A549 (cell line): Measurements from ENCODE around the gene MX2. TPM values are rescaled to one million over a fixed set of nuclear protein-coding genes. Genes with fewer than 3 reads are reported as not detected.

Source experiments
- ATAC-seq, 2 experiments: fragments of 200-7000 bp in 1 of 2; fragments of >200 bp in 1 of 2; cut with Nextera tagmentation in 1 of 2; cut with Tn5 transposase in 1 of 2; 3 replicates each; pipeline versions ENCODE4 v1.8.0 to v1.9.1; 2018 to 2020; ENCODE audit warnings: mild to moderate bottlenecking in 1 of 2, moderate library complexity in 1 of 2
- CTCF ChIA-PET: fragments of 300-600 bp; sonication (Branson Sonifier 250); formaldehyde crosslinking; extraction: SDS; loops from one replicate; lab custom pipeline; 2021; ENCODE audit warnings: antibody characterized with exemption, inconsistent platforms; lab: Yijun Ruan, JAX
- POLR2A ChIA-PET: fragments of 350-600 bp; formaldehyde crosslinking; extraction: SDS; loops from one replicate; lab custom pipeline; 2021; ENCODE audit warnings: antibody characterized with exemption, inconsistent platforms; lab: Yijun Ruan, JAX
- DNase-seq, 2 experiments: peaks; one replicate each; pipeline versions ENCODE4 v3.0.0 to v3.0.0-alpha.2; 2011 to 2016; ENCODE audit warnings: low read depth in 1 of 2, low spot score in 1 of 2
- FAIRE-seq: peaks from 2 replicates; lab custom pipeline; 2011; peaks lifted over from hg19 to GRCh38; lab: Jason Lieb, UNC
- H3K27ac ChIP-seq, 2 experiments: fragments of >200 bp; sonication (Bioruptor Twin); formaldehyde crosslinking; 3 replicates each; pipeline ENCODE4 v1.5.1; 2016 to 2017
- H3K4me1 ChIP-seq: fragments of >200 bp; sonication (Bioruptor Twin); formaldehyde crosslinking; 3 replicates; pipeline ENCODE4 v1.6.1; 2016
- H3K4me2 ChIP-seq: fragments of >200 bp; sonication (Bioruptor Twin); formaldehyde crosslinking; 3 replicates; pipeline ENCODE4 v1.6.1; 2016
- H3K4me3 ChIP-seq: fragments of >200 bp; sonication (Bioruptor Twin); formaldehyde crosslinking; 3 replicates; pipeline ENCODE4 v1.5.1; 2016
- H3K9me3 ChIP-seq: fragments of >200 bp; sonication (Bioruptor Twin); formaldehyde crosslinking; 3 replicates; pipeline ENCODE4 v1.6.1; 2016
- BHLHE40 ChIP-seq: IDR thresholded peaks from 2 replicates; pipeline ENCODE4 v1.6.1; 2012; ENCODE audit warnings: low read depth, low read length, inconsistent platforms
- EHF ChIP-seq: fragments of 250-450 bp; sonication (Bioruptor Pico); IDR thresholded peaks from 2 replicates; pipeline ENCODE4 v1.5.0; 2020; ENCODE audit warnings: mild to moderate bottlenecking
- ESRRA ChIP-seq: fragments of 150-350 bp; IDR thresholded peaks from 2 replicates; pipeline ENCODE4 v1.6.1; 2014; ENCODE audit warnings: mild to moderate bottlenecking, low read length, borderline replicate concordance
- FOSB ChIP-seq: fragments of 250-450 bp; sonication (Bioruptor Pico); IDR thresholded peaks from 2 replicates; pipeline ENCODE4 v1.5.0; 2020; ENCODE audit warnings: mild to moderate bottlenecking, moderate library complexity
- FOSL2 ChIP-seq, 2 experiments: fragments of 450-650 bp in 1 of 2; fragments of >200 bp in 1 of 2; sonication (Bioruptor Twin) in 1 of 2; formaldehyde crosslinking; IDR thresholded peaks; 2 replicates each; pipeline versions ENCODE4 v1.5.0 to v1.6.1; 2016 to 2020; ENCODE audit warnings: mild to moderate bottlenecking in 1 of 2, moderate library complexity in 1 of 2
- HOXA7 ChIP-seq: fragments of 250-450 bp; sonication (Bioruptor Pico); IDR thresholded peaks from 2 replicates; pipeline ENCODE4 v1.5.0; 2020; ENCODE audit warnings: mild to moderate bottlenecking, moderate library complexity
- HOXB13 ChIP-seq: fragments of 250-450 bp; sonication (Bioruptor Pico); IDR thresholded peaks from 2 replicates; pipeline ENCODE4 v1.5.0; 2020; ENCODE audit warnings: low read depth, mild to moderate bottlenecking, moderate library complexity
- HOXB5 ChIP-seq: fragments of 250-450 bp; sonication (Bioruptor Pico); IDR thresholded peaks from 2 replicates; pipeline ENCODE4 v1.5.0; 2020; ENCODE audit warnings: mild to moderate bottlenecking, moderate library complexity
- JUN ChIP-seq, 2 experiments: fragments of >200 bp; sonication (Bioruptor Twin); formaldehyde crosslinking; IDR thresholded peaks; 2 replicates in 1 of 2; 3 replicates in 1 of 2; pipeline ENCODE4 v1.6.1; 2016 to 2017
- KDM1A ChIP-seq: fragments of 200-600 bp; sonication (generic); IDR thresholded peaks from 2 replicates; pipeline ENCODE4 v1.6.1; 2016; ENCODE audit warnings: low read depth, mild to moderate bottlenecking
- MAFK ChIP-seq: fragments of 450-650 bp; IDR thresholded peaks from 2 replicates; pipeline ENCODE4 v1.6.1; 2014; ENCODE audit not compliant: partially characterized antibody
- MYC ChIP-seq: IDR thresholded peaks from 2 replicates; pipeline ENCODE4 v1.6.1; 2012; ENCODE audit warnings: mild to moderate bottlenecking, inconsistent platforms, low read length, improper control_type of control experiment, borderline replicate concordance
- NFE2L2 ChIP-seq: fragments of 150-350 bp; conservative IDR thresholded peaks from 2 replicates; pipeline ENCODE4 v1.6.1; 2014; ENCODE audit warnings: low read length
- NR3C1 ChIP-seq: fragments of >200 bp; sonication (Bioruptor Twin); formaldehyde crosslinking; IDR thresholded peaks from 3 replicates; pipeline ENCODE4 v1.6.1; 2017
- PHF8 ChIP-seq: fragments of 200-600 bp; sonication (generic); IDR thresholded peaks from 2 replicates; pipeline ENCODE4 v1.6.1; 2016; ENCODE audit warnings: low read depth, mild to moderate bottlenecking, antibody characterized with exemption, moderate library complexity, borderline replicate concordance
- POLR2AphosphoS2 ChIP-seq: conservative IDR thresholded peaks from 2 replicates; pipeline ENCODE4 v1.6.1; 2012; ENCODE audit warnings: low read length, improper control_type of control experiment, inconsistent platforms
- RFX5 ChIP-seq: fragments of 450-650 bp; IDR thresholded peaks from 2 replicates; pipeline ENCODE4 v1.7.1; 2014; ENCODE audit warnings: antibody characterized with exemption, mild to moderate bottlenecking, moderate library complexity
- SMC3 ChIP-seq: fragments of >200 bp; sonication (Bioruptor Twin); formaldehyde crosslinking; IDR thresholded peaks from 3 replicates; pipeline ENCODE4 v1.6.1; 2018; ENCODE audit warnings: inconsistent platforms
- TFCP2L1 ChIP-seq: fragments of 250-450 bp; sonication (Bioruptor Pico); IDR thresholded peaks from 2 replicates; pipeline ENCODE4 v1.5.0; 2021; ENCODE audit warnings: mild to moderate bottlenecking
- TP53 ChIP-seq: fragments of 250-450 bp; sonication (Bioruptor Pico); IDR thresholded peaks from 2 replicates; pipeline ENCODE4 v1.5.0; 2021; ENCODE audit warnings: mild to moderate bottlenecking, moderate library complexity
- ZNF302 ChIP-seq: fragments of 250-450 bp; sonication (Bioruptor Pico); IDR thresholded peaks from 2 replicates; pipeline ENCODE4 v1.9.0; 2021; ENCODE audit warnings: inconsistent platforms, mild to moderate bottlenecking, moderate library complexity
- ZSCAN20 ChIP-seq: fragments of 250-450 bp; sonication (Bioruptor Pico); IDR thresholded peaks from 2 replicates; pipeline ENCODE4 v1.8.0; 2022; ENCODE audit warnings: mild to moderate bottlenecking, moderate library complexity
- WGBS: methylation state at CpG from one replicate; pipeline ENCODE4 v1.1.6; 2017; ENCODE audit errors: missing lambda C conversion rate; 5-methylcytosine and 5-hydroxymethylcytosine counted together
- polyA plus RNA-seq, 4 experiments: library from polyadenylated mRNA; depleted of rRNA in 3 of 4; stranded (reverse); fragments of >200 nt; fragmentation: RNase III in 1 of 4; extraction: RNeasy Plus Mini Kit Qiagen cat#74134 plus additional on column Dnase treatment in 1 of 4; gene quantifications; 2 replicates in 3 of 4; 3 replicates in 1 of 4; pipeline ENCODE4 v1.2.3, GENCODE V29; 2011 to 2017
- TF ChIP-seq, protein P1 (sequence below): fragments of 250-450 bp; sonication (Bioruptor Pico); IDR thresholded peaks from 2 replicates; pipeline ENCODE4 v1.5.0; 2020; ENCODE audit warnings: low read depth, mild to moderate bottlenecking, moderate library complexity
- TF ChIP-seq, protein P2 (sequence below): fragments of 450-650 bp; IDR thresholded peaks from 2 replicates; pipeline ENCODE4 v1.6.1; 2014; ENCODE audit warnings: antibody characterized with exemption
- TF ChIP-seq, protein P3 (sequence below): fragments of 200-600 bp; sonication (generic); IDR thresholded peaks from 2 replicates; pipeline ENCODE4 v1.6.1; 2016; ENCODE audit warnings: antibody characterized with exemption, mild to moderate bottlenecking, moderate library complexity
- TF ChIP-seq, protein P4 (sequence below): fragments of >200 bp; sonication (Bioruptor Twin); formaldehyde crosslinking; IDR thresholded peaks from 2 replicates; pipeline ENCODE4 v1.6.1; 2016
- TF ChIP-seq, protein P5 (sequence below): IDR thresholded peaks from 2 replicates; pipeline ENCODE4 v1.6.1; 2012
- TF ChIP-seq, protein P6 (sequence below): fragments of 250-450 bp; sonication (Bioruptor Pico); IDR thresholded peaks from 2 replicates; pipeline ENCODE4 v1.5.0; 2021; ENCODE audit warnings: mild to moderate bottlenecking, moderate library complexity, borderline replicate concordance

The MX2 gene
- polyA plus RNA-seq, 2 of the 4 experiments (the other 2 are of a cell fraction) = not detected

DNA sequence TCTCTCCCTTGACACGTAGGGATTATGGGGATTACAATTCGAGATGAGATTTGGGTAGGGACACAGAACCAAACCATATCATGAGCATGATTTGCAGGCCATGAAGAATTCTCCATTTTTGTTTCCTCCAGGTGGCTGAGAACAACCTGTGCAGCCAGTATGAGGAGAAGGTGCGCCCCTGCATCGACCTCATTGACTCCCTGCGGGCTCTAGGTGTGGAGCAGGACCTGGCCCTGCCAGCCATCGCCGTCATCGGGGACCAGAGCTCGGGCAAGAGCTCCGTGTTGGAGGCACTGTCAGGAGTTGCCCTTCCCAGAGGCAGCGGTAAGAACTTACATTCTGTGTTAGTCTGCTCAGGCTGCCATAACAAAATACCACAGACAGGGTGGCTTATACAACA, 73.9 kb downstream of the MX2 start:
- no peak overlapping the region for H3K4me2 ChIP-seq
- TF ChIP-seq PHF8 = no peak
- TF ChIP-seq, protein P1, sequence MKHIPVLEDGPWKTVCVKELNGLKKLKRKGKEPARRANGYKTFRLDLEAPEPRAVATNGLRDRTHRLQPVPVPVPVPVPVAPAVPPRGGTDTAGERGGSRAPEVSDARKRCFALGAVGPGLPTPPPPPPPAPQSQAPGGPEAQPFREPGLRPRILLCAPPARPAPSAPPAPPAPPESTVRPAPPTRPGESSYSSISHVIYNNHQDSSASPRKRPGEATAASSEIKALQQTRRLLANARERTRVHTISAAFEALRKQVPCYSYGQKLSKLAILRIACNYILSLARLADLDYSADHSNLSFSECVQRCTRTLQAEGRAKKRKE = no peak
- TF ChIP-seq FOSB (CRISPR knock-in tag) = no peak
- no peak for TF ChIP-seq EHF (CRISPR knock-in tag)
- no peak for TF ChIP-seq ZSCAN20 (CRISPR knock-in tag)
- no peak for TF ChIP-seq RFX5
- TF ChIP-seq FOSL2 (IDR thresholded peaks at IDR 0.05) = no peak
- no peak for TF ChIP-seq FOSL2 (CRISPR knock-in tag; IDR thresholded peaks at IDR 0.05)
- no peak for TF ChIP-seq NR3C1
- TF ChIP-seq, protein P2, sequence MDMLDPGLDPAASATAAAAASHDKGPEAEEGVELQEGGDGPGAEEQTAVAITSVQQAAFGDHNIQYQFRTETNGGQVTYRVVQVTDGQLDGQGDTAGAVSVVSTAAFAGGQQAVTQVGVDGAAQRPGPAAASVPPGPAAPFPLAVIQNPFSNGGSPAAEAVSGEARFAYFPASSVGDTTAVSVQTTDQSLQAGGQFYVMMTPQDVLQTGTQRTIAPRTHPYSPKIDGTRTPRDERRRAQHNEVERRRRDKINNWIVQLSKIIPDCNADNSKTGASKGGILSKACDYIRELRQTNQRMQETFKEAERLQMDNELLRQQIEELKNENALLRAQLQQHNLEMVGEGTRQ = no peak
- TF ChIP-seq TP53 (CRISPR knock-in tag) = no peak
- TF ChIP-seq HOXB5 = no peak
- no peak for TF ChIP-seq ESRRA
- TF ChIP-seq, protein P3, sequence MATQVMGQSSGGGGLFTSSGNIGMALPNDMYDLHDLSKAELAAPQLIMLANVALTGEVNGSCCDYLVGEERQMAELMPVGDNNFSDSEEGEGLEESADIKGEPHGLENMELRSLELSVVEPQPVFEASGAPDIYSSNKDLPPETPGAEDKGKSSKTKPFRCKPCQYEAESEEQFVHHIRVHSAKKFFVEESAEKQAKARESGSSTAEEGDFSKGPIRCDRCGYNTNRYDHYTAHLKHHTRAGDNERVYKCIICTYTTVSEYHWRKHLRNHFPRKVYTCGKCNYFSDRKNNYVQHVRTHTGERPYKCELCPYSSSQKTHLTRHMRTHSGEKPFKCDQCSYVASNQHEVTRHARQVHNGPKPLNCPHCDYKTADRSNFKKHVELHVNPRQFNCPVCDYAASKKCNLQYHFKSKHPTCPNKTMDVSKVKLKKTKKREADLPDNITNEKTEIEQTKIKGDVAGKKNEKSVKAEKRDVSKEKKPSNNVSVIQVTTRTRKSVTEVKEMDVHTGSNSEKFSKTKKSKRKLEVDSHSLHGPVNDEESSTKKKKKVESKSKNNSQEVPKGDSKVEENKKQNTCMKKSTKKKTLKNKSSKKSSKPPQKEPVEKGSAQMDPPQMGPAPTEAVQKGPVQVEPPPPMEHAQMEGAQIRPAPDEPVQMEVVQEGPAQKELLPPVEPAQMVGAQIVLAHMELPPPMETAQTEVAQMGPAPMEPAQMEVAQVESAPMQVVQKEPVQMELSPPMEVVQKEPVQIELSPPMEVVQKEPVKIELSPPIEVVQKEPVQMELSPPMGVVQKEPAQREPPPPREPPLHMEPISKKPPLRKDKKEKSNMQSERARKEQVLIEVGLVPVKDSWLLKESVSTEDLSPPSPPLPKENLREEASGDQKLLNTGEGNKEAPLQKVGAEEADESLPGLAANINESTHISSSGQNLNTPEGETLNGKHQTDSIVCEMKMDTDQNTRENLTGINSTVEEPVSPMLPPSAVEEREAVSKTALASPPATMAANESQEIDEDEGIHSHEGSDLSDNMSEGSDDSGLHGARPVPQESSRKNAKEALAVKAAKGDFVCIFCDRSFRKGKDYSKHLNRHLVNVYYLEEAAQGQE = no peak
- TF ChIP-seq, protein P4, sequence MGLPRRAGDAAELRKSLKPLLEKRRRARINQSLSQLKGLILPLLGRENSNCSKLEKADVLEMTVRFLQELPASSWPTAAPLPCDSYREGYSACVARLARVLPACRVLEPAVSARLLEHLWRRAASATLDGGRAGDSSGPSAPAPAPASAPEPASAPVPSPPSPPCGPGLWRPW = no peak
- TF ChIP-seq MAFK = no peak
- no peak for TF ChIP-seq HOXA7 (CRISPR knock-in tag)
- no peak for FAIRE-seq
- ATAC-seq = no peak
- no peak overlapping the region for H3K27ac ChIP-seq
- H3K4me3 ChIP-seq = no peak overlapping the region
- POLR2A ChIA-PET = no interaction called here
- no peak for DNase-seq
- 34% methylated on average over 8 of the region's 11 CpGs for WGBS
- no peaks in the 10 kb centered on the region for H3K4me1 ChIP-seq
- H3K9me3 ChIP-seq = no peaks in the 10 kb centered on the region
- CTCF ChIA-PET = no interaction called here

DNA sequence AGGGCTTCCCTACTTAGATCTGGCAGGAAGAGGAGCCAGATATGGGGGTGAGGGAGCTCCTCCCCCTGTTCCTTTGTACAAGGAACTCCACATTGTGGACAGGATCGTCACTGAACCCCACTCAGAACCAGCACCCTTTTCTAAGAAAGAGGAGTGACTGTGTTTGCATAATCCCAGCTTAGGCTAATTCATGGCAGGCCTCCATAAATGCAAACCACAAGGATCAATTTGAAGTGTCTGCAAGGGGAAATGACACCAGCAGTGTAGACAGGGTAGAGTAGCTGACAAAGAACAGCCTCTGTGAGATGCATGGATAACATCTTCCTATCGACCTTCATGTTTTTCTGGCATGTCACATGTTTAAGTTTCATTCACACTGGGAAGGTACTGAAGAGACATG, 75.9 kb downstream of the MX2 start:
- ChIA-PET CTCF (interaction anchor here (0.9 kb wide), 1 partner anchor 17 kb away, joined by 3 read pairs; no protein-coding TSS in a partner anchor), POLR2A (no interaction called here)
- H3K9me3 ChIP-seq = no peaks in the 10 kb centered on the region
- no peaks in the 10 kb centered on the region for H3K4me1 ChIP-seq
- TF ChIP-seq JUN (IDR thresholded peaks at IDR 0.05) (no peak), ESRRA (no peak), FOSL2 (IDR thresholded peaks at IDR 0.05) (no peak), FOSL2 (CRISPR knock-in tag; IDR thresholded peaks at IDR 0.05) (no peak), ZNF302 (CRISPR knock-in tag) (no peak), HOXB13 (CRISPR knock-in tag) (no peak), MYC (no peak), SMC3 (no peak), HOXA7 (CRISPR knock-in tag) (no peak), KDM1A (no peak), TFCP2L1 (CRISPR knock-in tag) (no peak), POLR2AphosphoS2 (no peak), BHLHE40 (no peak), NFE2L2 (no peak)
- TF ChIP-seq, protein P5, sequence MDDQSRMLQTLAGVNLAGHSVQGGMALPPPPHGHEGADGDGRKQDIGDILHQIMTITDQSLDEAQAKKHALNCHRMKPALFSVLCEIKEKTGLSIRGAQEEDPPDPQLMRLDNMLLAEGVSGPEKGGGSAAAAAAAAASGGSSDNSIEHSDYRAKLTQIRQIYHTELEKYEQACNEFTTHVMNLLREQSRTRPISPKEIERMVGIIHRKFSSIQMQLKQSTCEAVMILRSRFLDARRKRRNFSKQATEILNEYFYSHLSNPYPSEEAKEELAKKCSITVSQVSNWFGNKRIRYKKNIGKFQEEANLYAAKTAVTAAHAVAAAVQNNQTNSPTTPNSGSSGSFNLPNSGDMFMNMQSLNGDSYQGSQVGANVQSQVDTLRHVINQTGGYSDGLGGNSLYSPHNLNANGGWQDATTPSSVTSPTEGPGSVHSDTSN = no peak
- TF ChIP-seq, protein P1 = no peak
- TF ChIP-seq, protein P6, sequence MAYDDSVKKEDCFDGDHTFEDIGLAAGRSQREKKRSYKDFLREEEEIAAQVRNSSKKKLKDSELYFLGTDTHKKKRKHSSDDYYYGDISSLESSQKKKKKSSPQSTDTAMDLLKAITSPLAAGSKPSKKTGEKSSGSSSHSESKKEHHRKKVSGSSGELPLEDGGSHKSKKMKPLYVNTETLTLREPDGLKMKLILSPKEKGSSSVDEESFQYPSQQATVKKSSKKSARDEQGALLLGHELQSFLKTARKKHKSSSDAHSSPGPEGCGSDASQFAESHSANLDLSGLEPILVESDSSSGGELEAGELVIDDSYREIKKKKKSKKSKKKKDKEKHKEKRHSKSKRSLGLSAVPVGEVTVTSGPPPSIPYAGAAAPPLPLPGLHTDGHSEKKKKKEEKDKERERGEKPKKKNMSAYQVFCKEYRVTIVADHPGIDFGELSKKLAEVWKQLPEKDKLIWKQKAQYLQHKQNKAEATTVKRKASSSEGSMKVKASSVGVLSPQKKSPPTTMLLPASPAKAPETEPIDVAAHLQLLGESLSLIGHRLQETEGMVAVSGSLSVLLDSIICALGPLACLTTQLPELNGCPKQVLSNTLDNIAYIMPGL (CRISPR knock-in tag) = no peak
- ATAC-seq = no peak
- FAIRE-seq = no peak
- no peak overlapping the region for H3K4me3 ChIP-seq
- H3K27ac ChIP-seq = no peak overlapping the region
- DNase-seq = no peak
- H3K4me2 ChIP-seq = no peak overlapping the region
- 22% methylated on average over 2 of the region's 2 CpGs for WGBS
